ENCODE results near the gene DLX2. TPM values are rescaled to one million over a fixed set of nuclear protein-coding genes. Genes with fewer than 3 reads are reported as not detected.
A peak's percentile ranks its signal among the peaks of the same experiment; 100 is the strongest.

The DLX2 gene
- total RNA-seq, 4 donors from 2014 or later, result not detected

DNA sequence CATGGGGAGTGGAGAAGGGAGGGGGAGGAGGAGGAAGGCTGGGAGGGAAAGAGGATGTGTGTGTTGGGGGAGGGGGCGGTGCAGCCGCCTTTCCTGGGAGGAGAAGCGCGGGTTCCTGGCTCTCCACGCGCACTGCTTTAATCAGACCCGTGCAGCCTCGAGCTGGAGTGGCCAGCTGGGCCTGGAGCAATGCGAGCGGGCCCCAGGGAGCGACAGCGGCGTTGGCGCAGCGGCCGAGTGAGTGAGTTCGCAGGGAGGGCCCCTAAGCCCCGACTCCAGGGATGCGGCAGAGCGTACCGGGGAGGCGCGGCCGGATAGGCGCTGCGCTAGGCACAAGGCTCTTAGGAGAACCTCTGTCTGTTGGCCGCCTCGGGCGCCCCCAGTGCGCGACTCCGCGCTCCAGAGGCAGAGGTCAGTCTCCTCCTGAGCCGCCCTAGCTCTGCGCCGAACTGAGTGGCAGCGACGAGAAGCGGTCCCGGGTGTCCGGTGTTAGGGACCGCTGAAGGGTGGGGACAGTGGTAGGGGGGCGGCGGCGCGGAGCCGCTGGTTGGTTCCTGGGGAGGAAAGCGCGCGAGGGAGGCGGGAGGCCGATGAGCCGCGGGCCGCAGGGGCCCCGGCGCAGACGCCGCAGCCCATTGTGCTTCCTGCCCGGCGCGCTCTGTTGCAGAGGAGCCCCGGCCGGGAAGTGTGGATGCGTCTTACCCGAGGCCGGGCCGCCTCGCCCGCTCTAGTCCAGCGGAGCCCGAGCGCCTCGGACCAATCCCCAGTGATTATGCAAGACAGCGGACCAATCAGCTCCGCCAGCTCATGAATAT is 17.8 kb downstream of the DLX2 start:
- Histone ChIP-seq H3K9me3 (peaks cover 0 to 16% (median 0%) of the 10 kb centered on the region in 4 donors), H3K4me1 (peaks cover 3 to 44% (median 21%) of the 10 kb centered on the region in 4 donors), H3K4me3 (peak overlapping the region; percentile 14 to 51 (median 46)), H3K36me3 (no peaks in the 10 kb centered on the region), H3K27me3 (peaks cover 4 to 91% of the 10 kb centered on the region in 2 donors), H3K27ac (no peak overlapping the region)
- DNase-seq, result peak in 2 of 3 donors; percentile 73 to 74
- TF ChIP-seq POLR2A (IDR thresholded peaks at IDR 0.05), result no peak
- TF ChIP-seq, protein P1, sequence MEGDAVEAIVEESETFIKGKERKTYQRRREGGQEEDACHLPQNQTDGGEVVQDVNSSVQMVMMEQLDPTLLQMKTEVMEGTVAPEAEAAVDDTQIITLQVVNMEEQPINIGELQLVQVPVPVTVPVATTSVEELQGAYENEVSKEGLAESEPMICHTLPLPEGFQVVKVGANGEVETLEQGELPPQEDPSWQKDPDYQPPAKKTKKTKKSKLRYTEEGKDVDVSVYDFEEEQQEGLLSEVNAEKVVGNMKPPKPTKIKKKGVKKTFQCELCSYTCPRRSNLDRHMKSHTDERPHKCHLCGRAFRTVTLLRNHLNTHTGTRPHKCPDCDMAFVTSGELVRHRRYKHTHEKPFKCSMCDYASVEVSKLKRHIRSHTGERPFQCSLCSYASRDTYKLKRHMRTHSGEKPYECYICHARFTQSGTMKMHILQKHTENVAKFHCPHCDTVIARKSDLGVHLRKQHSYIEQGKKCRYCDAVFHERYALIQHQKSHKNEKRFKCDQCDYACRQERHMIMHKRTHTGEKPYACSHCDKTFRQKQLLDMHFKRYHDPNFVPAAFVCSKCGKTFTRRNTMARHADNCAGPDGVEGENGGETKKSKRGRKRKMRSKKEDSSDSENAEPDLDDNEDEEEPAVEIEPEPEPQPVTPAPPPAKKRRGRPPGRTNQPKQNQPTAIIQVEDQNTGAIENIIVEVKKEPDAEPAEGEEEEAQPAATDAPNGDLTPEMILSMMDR (IDR thresholded peaks at IDR 0.05), result no peak

DNA sequence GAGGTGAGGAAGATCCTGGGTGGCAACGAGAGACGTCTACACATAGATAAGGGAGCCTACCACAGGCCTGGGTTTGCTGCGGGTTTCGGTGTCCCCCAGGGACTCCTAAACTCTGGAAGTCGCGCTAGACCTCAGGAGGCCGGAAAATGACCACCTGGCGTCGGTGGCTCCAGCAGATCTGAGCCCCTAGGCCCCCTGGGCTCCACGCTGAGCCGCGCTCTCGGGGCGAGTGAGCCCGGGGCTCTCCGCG is 18.4 kb downstream of the DLX2 start:
- H3K4me3 ChIP-seq, result peak overlapping the region in 3 of 4 donors; percentile 42 to 51 (median 49)
- no peak overlapping the region for H3K27ac ChIP-seq
- H3K36me3 ChIP-seq, result no peaks in the 10 kb centered on the region
- H3K9me3 ChIP-seq, result peaks cover 0 to 16% (median 0%) of the 10 kb centered on the region in 4 donors
- DNase-seq, result no peak
- TF ChIP-seq POLR2A (IDR thresholded peaks at IDR 0.05), result no peak
- TF ChIP-seq, protein P1 (IDR thresholded peaks at IDR 0.05), result no peak
- H3K4me1 ChIP-seq, result peaks cover 3 to 44% (median 21%) of the 10 kb centered on the region in 4 donors
- H3K27me3 ChIP-seq, result peaks cover 4 to 86% of the 10 kb centered on the region in 2 donors

DNA sequence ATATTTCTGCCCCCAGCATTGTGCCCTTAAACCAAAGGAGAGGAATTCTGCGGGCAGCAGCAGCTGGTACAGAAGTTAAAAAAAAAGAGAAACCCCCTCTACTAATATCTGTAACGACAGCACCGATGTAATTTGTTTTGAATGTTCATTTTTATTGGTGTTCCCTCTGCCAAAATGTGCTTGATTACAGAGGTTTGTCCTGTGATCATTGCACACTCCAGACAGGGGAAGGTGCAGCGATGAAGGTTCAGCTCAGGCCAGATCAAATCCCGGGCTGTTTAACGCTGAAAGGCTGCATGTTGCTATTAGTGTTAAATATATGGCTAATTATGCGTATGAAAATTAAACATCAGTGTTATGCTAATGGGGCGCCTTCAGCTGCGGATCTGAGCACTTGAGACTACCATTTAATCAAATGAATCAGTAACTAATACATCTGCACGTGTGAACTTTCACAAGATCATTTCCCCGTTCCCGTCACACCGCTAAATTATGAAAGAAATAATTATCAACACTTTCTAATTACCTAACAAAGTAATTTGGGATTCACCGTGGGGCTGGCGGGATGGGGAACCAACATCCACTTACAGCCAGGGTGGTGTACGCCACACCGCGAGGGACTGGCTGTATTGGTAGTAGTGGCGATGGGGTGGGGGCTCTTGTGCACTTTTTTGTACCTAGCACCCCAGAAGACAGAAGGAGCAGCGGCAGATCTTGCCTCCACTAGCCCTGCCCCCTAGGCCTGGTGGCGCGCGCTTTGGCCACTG is 18.9 kb downstream of the DLX2 start:
- H3K4me3 ChIP-seq, result peak overlapping the region in 1 of 4 donors; percentile 42
- peaks cover 3 to 44% (median 21%) of the 10 kb centered on the region in 4 donors for H3K4me1 ChIP-seq
- no peak overlapping the region for H3K27ac ChIP-seq
- H3K9me3 ChIP-seq, result peaks cover 0 to 16% (median 0%) of the 10 kb centered on the region in 4 donors
- no peak for DNase-seq
- no peaks in the 10 kb centered on the region for H3K36me3 ChIP-seq
- H3K27me3 ChIP-seq, result peaks cover 4 to 81% of the 10 kb centered on the region in 2 donors
- TF ChIP-seq, protein P1 (IDR thresholded peaks at IDR 0.05), result no peak
- no peak for TF ChIP-seq POLR2A (IDR thresholded peaks at IDR 0.05)

DNA sequence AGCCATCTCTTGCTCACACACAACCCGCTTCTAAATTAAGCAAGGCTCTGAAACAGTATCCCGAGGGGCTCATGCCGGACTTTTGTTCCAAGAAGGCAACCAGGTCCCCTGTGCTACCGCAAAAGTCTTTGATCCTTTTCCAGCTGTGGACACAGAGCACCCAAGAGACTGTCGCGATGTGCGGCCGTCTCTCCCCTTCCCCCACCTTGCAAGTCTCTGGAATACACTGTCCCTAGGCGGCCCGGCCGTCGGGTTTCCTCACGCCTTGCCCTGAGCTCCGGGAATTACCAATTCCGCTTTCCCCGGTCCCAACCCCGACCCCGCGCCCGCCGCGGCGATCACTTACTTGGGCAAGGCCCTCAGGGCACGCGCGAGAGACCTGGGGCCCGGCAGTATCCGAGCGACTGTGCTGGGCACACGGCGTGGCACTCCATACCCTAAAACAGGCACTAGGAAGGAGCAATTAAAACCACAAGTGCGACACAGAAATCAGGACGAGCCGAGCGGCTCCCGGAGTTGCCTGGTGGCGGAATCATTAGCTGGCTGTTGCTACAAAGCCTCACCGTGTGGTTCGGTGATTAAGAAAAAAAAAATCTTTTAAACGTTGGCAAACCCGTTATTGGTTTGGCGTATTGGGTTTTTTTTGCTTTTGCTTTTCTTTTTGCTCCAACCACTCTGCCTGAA is 19.6 kb downstream of the DLX2 start:
- no peak overlapping the region for H3K27ac ChIP-seq
- H3K4me1 ChIP-seq, result peaks cover 3 to 44% (median 21%) of the 10 kb centered on the region in 4 donors
- H3K4me3 ChIP-seq, result no peak overlapping the region
- no peak for TF ChIP-seq POLR2A (IDR thresholded peaks at IDR 0.05)
- TF ChIP-seq, protein P1 (IDR thresholded peaks at IDR 0.05), result no peak
- peaks cover 0 to 10% (median 0%) of the 10 kb centered on the region in 4 donors for H3K9me3 ChIP-seq
- DNase-seq, result no peak
- peaks cover 4 to 74% of the 10 kb centered on the region in 2 donors for H3K27me3 ChIP-seq
- H3K36me3 ChIP-seq, result no peaks in the 10 kb centered on the region

DNA sequence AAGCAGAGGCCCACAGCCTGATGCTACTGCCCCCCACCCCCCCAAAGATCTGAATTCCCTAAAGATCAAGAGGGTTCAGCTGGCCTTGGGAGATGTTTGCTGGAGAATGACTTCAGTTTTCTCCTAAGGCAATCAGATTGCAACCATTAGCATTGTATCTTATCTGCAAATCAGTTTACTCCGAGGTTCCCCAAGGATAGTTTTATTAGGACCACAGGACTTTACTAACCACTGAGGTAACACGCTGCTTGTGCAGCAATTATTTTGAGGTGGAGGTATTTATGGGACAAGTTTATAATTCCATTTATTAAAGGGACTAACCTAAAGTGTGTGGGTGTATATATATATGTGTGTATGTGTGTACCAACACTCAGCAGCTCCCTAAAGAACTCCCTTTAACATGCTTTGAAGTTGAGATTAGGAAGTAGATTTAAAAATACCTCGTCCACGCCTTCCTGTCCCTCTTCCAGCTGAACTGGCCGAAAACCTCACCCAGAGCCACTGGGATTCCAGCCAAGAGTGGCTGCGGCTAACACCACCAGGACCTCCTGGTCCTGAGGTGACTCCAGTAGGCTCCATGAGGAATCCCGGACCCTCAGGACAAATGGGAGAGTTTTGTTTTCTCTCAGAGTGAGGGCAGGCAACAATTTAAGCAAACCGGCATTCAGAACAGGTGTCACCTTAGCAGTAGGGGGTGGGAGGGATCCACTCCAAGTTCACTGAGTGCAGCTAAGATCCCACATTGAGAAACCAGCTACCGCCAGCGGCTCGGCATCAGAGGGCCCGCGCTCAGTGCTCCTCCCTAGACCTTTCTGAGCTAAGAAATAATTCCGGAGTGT is 20.4 kb downstream of the DLX2 start:
- no peak for DNase-seq
- TF ChIP-seq, protein P1 (IDR thresholded peaks at IDR 0.05), result no peak
- TF ChIP-seq POLR2A (IDR thresholded peaks at IDR 0.05), result no peak
- Histone ChIP-seq H3K4me1 (peaks cover 3 to 39% (median 21%) of the 10 kb centered on the region in 4 donors), H3K36me3 (no peaks in the 10 kb centered on the region), H3K27me3 (peaks cover 4 to 66% of the 10 kb centered on the region in 2 donors), H3K9me3 (peaks cover 0 to 3% (median 0%) of the 10 kb centered on the region in 4 donors), H3K27ac (no peak overlapping the region), H3K4me3 (no peak overlapping the region)

All from Peyer's patch (tissue), 4 donors.